ENCODE measurements around the gene KRT4. TPM values are rescaled to one million over a fixed set of nuclear protein-coding genes. Genes with fewer than 3 reads are reported as not detected.

The KRT4 gene
- polyA plus RNA-seq, 3 donors: not detected

DNA sequence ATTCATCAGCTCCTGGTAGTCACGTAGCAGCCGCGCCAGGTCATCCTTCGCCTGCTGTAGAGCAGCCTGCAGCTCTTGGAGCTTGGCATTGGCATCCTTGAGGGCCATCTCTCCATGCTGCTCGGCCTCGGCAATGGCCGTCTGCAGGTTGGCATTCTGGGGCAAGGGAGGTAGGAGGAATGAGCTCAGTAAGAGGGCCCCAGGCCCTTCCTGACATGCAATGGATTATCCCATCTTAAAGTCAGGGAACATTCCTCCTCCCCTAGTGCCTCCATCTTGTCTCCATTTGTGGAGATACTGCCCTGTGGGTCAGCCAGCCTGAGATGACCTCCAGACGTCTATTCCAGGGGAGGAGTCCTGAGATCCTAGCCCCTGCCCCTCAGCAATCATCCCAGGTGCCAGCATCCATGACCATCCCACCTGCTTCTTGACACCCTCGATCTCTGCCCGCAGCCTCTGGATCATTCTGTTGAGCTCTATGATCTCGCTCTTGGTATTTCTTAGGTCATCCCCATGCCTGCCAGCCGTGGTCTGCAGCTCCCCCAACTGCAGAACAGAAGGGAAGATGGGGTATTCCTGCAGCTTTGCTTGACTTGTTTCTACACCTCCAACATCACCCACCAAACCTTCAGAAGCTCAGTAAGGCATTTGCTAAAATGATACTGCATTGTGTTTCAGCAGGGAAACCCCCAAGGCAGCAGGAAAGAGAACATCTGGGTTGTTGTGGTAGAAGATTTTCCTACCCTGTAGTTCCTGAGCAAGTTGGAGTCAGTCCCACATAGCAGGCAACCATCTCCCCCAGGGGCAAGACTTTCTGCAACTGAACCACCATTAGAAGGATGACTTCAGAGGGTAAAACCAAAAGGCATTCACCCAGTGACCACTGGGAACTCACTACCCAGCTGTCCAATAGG lies 22.4 kb downstream of the KRT4 start:
- no peak for TF ChIP-seq CTCF (IDR thresholded peaks at IDR 0.05)
- H3K4me3 ChIP-seq (replicated peaks in 1 of 3; ENCODE audit: low read depth in 2 of 3, low read length in 3 of 3): no peak overlapping the region
- H3K4me1 ChIP-seq (ENCODE audit: control insufficient read depth in 1 of 2, insufficient read depth in 2 of 2, low read length in 2 of 2): no peaks in the 10 kb centered on the region
- peaks cover 28 to 40% (median 28%) of the 10 kb centered on the region in 3 donors for H3K27me3 Mint-ChIP-seq (ENCODE audit: low read depth in 3 of 3)
- WGBS (ENCODE audit: insufficient coverage): 94% methylated on average over 7 of the region's 12 CpGs
- H3K27me3 ChIP-seq (ENCODE audit: control insufficient read depth in 2 of 2, insufficient read depth in 2 of 2, low read length in 2 of 2): peaks cover 6 to 19% of the 10 kb centered on the region in 2 donors
- intact Hi-C loops (cut with micrococcal nuclease): no loop called here
- peak overlapping the region in 1 of 2 donors; percentile 33 for H3K4me3 Mint-ChIP-seq
- no peak overlapping the region for H3K4me2 ChIP-seq (replicated peaks; ENCODE audit: extremely low read depth, low read length, poor library complexity, severe bottlenecking)
- no peaks in the 10 kb centered on the region for H3K79me2 ChIP-seq (ENCODE audit: insufficient read depth, low read length)
- H3K9me3 Mint-ChIP-seq: peaks cover 0 to 5% (median 0%) of the 10 kb centered on the region in 7 donors
- H3K9me3 ChIP-seq (replicated peaks in 1 of 2; ENCODE audit: control insufficient read depth in 1 of 2, insufficient read depth in 1 of 2, low read length in 2 of 2): no peaks in the 10 kb centered on the region
- peaks cover 5% of the 10 kb centered on the region for H3K4me1 Mint-ChIP-seq
- H3K9ac ChIP-seq (ENCODE audit: insufficient read depth, low read length, poor library complexity, severe bottlenecking): no peak overlapping the region
- no peak for DNase-seq
- H3K27ac Mint-ChIP-seq: no peak overlapping the region
- no peaks in the 10 kb centered on the region for H3K36me3 ChIP-seq (replicated peaks in 1 of 2; ENCODE audit: control insufficient read depth in 1 of 2, insufficient read depth in 2 of 2, low read length in 2 of 2)
- H3K27ac ChIP-seq (ENCODE audit: low read depth in 1 of 2, low read length in 2 of 2): no peak overlapping the region
- no peaks in the 10 kb centered on the region for H3K36me3 Mint-ChIP-seq
- H4K20me1 ChIP-seq (ENCODE audit: insufficient read depth, low read length): no peaks in the 10 kb centered on the region
- H2AFZ ChIP-seq (ENCODE audit: insufficient read depth, low read depth, low read length, poor library complexity, severe bottlenecking): no peak overlapping the region

DNA sequence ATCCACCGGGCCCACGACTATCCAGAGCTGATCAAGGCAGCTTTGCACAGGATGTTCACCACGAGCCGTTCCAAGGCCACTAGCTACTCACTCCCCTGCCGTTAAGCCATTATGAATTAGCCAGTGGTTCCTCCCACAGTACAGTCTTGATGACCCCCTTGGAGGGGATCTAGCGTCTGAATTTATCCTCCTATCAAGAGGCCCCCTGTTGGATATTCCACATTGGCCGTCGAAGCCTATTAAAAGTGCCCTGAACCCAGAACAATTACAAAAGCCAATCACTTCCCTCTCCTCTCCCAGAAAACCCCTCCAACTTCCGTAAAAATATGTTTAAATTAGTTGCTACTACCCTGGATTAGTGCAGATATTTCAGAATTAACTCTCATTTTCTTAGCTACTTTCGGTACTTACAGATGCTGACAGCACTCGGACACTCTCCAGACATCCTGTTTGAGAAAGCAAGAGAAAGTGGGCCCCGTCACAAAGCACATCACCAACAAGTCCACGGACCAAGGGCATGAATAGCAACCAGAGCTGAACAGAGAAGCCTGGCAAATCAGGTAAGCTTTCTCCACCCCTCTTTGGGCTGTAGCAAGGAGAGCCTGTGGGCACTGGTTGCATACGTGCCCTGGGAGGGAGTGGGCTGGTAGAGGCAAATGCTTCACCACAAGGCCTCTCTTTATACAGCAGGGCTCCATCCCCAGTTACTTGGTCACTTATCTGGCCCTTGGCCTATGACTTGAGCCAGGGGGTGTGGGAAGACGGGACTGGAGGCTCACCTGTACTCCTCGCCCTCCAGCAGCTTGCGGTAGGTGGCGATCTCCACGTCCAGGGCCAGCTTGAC lies 23.3 kb downstream of the KRT4 start:
- Histone ChIP-seq H3K4me2 (replicated peaks; ENCODE audit: extremely low read depth, low read length, poor library complexity, severe bottlenecking) (no peak overlapping the region), H3K9ac (ENCODE audit: insufficient read depth, low read length, poor library complexity, severe bottlenecking) (no peak overlapping the region), H3K36me3 (replicated peaks in 1 of 2; ENCODE audit: control insufficient read depth in 1 of 2, insufficient read depth in 2 of 2, low read length in 2 of 2) (no peaks in the 10 kb centered on the region), H3K4me3 (replicated peaks in 1 of 3; ENCODE audit: low read depth in 2 of 3, low read length in 3 of 3) (no peak overlapping the region), H3K4me1 (ENCODE audit: control insufficient read depth in 1 of 2, insufficient read depth in 2 of 2, low read length in 2 of 2) (no peaks in the 10 kb centered on the region), H2AFZ (ENCODE audit: insufficient read depth, low read depth, low read length, poor library complexity, severe bottlenecking) (no peak overlapping the region), H3K79me2 (ENCODE audit: insufficient read depth, low read length) (no peaks in the 10 kb centered on the region), H3K27me3 (ENCODE audit: control insufficient read depth in 2 of 2, insufficient read depth in 2 of 2, low read length in 2 of 2) (peaks cover 6 to 19% of the 10 kb centered on the region in 2 donors), H3K9me3 (replicated peaks in 1 of 2; ENCODE audit: control insufficient read depth in 1 of 2, insufficient read depth in 1 of 2, low read length in 2 of 2) (no peaks in the 10 kb centered on the region), H3K27ac (ENCODE audit: low read depth in 1 of 2, low read length in 2 of 2) (no peak overlapping the region), H4K20me1 (ENCODE audit: insufficient read depth, low read length) (no peaks in the 10 kb centered on the region)
- no peak for TF ChIP-seq CTCF (IDR thresholded peaks at IDR 0.05)
- Mint-ChIP-seq H3K27me3 (ENCODE audit: low read depth in 3 of 3) (peaks cover 28 to 40% (median 30%) of the 10 kb centered on the region in 3 donors), H3K4me1 (peaks cover 5% of the 10 kb centered on the region), H3K27ac (peak overlapping the region in 1 of 7 donors; percentile 55), H3K4me3 (peak overlapping the region in 1 of 2 donors; percentile 58), H3K36me3 (no peaks in the 10 kb centered on the region), H3K9me3 (peaks cover 0 to 6% (median 0%) of the 10 kb centered on the region in 7 donors)
- 72% methylated on average over 13 of the region's 19 CpGs for WGBS (ENCODE audit: insufficient coverage)
- intact Hi-C loops (cut with micrococcal nuclease): no loop called here
- no peak for DNase-seq

All from CD14-positive monocyte (primary cell).